TTC549 (cell line): Measurements from ENCODE around the gene COA6.
"Not testable (repeated sequence)": the region's sequence is repeated elsewhere in the genome, so short reads cannot be mapped to it uniquely, and the experiment has no call there.

Experiments used
- FAIRE-seq: peaks from 2 replicates; lab custom pipeline; 2012; peaks lifted over from hg19 to GRCh38; lab: Jason Lieb, UNC

COA6 gene, protein sequence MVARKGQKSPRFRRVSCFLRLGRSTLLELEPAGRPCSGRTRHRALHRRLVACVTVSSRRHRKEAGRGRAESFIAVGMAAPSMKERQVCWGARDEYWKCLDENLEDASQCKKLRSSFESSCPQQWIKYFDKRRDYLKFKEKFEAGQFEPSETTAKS

DNA sequence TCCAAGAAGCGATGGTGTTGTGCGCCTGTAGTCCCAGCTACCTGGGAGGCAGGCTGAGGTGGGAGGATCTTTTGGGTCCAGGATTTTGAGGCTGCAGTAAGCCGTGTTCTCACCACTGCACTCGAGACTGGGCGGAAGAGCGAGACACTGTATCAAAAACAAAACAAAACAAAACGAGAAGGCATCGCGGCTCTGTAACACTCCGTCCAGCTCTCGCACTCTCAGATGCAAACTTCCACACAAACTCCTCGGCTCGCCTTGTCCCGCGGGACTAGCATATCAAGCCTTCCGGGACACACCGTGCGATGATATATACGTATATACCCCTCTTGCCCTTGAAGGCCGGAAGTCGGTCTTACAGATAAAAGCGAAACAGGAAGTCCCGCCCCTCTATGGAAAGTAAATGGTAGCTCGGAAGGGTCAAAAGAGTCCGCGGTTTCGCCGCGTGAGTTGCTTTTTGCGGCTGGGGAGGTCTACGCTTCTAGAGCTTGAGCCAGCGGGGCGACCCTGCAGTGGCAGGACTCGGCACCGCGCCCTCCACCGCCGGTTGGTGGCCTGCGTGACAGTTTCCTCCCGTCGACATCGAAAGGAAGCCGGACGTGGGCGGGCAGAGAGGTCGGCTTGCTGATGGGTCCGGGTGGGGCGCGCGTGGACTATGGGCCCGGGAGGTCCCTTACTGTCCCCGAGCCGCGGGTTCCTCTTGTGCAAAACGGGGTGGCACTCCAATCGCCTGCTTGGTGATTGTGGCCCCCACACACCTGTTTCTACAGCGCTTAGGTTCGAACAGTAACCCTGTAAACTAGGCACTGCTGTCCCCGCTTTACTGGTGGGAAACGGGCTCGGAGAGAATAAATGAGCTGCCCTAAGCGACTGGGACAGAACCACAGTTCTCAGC lies at the start of gene COA6:
COA6 (plus strand) TSS at position 393 of the 895 bp plus-strand sequence; CDS start at position 404, 11 bp downstream.
- FAIRE-seq, result peak; percentile 95

DNA sequence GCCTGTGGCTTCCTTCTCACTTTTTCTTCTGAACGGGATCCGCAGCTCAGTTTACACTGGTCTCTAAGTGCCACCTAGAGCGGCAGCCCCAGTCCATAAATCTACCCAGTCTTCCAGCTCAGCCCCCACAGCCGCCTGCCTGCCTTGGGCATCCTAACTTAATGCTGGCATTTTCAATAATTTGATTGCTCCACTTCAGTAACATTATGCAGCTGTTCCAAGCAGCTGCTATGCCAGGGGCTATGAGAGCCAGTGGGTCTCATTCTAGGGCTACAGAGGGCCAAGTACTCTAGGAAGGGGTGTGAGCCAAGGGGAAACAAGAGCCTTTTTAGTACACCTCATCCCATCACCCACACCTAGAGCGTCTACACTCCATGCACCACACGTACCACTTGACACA lies 48.4 kb upstream of the COA6 start:
- FAIRE-seq, result no peak

GRCh38 chr1:234325878-234326496 lies 47.3 kb upstream of the COA6 start:
- FAIRE-seq, result no peak

DNA sequence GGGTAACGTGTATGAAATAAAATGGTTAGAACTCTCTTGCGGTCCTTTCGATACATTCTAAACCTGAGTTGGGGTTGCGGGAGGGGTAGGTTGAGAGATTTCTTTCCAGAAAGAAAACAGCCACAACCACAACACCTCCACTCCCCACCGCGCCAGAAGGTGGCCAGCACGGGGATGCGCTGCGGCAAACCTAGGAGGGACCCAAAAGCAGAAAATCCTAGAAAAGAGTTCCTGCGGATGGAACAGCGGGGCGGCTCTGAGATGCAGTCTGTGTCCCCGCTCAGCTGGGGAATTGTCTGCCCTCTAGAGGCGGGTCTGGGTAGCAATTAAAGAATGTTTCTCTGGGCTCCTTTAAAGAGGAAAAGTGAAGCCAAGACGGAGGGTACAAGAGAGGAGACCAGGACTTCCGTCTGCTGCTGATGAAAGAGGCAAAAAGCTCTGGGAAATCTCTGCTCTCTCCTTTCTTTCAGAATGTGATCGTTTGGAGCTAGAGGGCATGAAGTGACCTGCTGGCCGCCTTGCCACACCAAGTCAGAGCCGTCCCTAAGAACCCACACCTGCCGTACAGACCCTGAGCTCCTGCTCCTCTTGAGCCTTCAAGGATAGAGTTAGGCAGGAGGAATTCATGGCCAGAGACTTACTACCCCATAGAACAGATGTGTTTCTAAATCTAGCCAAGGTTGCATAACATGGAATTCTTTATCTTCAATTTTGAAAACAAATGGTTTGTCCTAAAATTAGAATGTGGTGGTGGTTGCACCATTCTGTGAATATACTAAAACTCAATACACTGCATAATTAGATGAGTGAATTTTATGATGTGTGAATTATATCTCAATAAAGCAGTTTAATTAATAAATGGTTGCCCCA lies 46.5 kb upstream of the COA6 start:
- FAIRE-seq, result peak; percentile 60

GRCh38 chr1:234327577-234328164 lies 45.6 kb upstream of the COA6 start:
- FAIRE-seq, result no peak

DNA sequence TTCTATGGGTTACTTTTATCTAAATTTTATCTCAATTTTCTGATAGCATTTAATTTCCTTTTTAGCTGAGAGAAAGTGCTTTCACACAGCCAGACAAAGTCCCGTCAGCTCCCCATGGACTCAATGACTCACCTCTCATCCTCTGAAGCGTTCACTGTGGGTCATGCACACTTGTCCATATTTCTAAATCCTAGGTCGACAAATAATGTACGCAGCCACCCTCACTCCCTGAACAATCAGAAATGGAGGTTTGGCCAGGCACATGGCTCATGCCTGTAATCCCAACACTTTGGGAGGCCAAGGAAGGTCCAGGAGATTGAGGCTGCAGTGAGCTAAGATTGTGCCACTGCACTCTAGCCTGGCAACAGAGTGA lies 42.4 kb upstream of the COA6 start:
- no peak for FAIRE-seq

GRCh38 chr1:234331507-234331906 lies 41.7 kb upstream of the COA6 start:
- FAIRE-seq, result no peak

- FAIRE-seq, result no peak
These were observed 36.9 kb upstream of the COA6 start for GRCh38 chr1:234336359-234336758.

GRCh38 chr1:234337233-234337632 lies 36.0 kb upstream of the COA6 start:
- FAIRE-seq, result peak; percentile 51

DNA sequence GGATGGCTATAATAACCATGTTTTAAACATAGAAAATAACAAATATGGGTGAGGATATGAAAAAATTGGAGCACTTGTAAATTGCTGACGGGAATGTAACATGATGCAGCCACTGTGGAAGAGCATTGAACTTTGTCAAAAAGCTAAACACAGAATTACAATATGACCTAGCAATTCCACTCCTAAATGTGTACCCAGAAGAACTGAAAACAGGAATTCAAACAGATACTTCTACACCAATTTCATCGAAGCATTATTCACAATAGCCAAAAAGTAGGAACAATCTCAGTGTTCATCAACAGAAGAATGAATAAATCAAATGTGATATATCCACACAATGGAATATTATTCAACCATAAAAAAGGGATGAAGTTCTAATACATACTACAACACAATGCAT lies 32.7 kb upstream of the COA6 start:
- FAIRE-seq, result peak; percentile 17

- FAIRE-seq, result no peak
These were observed 30.5 kb upstream of the COA6 start for GRCh38 chr1:234342774-234343173.

DNA sequence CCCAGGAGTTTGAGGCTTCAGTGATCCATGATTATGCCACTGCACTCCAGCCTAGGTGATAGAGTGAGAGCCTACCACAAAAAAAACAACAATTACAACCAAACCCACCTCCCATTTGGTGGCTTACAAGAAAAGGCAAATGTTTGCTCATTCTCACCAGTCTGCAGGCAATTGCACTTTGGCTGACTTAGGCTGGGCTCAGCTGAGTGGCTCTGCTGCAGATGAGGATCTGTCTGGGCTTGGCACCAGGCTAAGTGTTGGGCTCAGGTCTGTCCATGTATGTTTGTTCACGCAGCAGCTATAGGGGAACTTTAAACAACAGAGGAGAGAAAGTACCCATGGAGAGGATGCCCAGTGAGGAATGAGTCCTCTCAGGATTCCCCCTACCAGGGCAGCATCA lies 28.0 kb upstream of the COA6 start:
- FAIRE-seq, result no peak

DNA sequence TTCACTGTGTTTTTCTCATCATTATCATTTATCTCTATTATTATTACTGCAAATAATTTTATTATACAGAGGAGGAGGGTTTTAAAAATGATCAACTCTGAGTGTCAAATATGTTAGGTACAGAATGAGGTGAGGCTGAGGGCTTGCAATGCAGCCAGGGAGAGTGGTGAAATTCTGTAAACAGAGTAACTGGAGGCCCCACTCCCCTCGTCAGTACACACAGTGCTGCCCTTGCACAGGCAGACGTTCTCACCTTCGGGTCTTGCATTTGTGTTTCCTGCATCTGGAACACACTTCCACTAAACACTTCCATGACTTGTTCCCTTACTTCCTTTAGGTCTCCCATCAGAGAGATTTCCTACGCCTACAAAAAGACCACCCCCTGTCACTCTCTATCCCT lies 24.3 kb upstream of the COA6 start:
- FAIRE-seq, result no peak

GRCh38 chr1:234355782-234356510 lies 17.3 kb upstream of the COA6 start:
- no peak for FAIRE-seq

- FAIRE-seq, result not testable (repeated sequence)
These were observed 16.5 kb upstream of the COA6 start for GRCh38 chr1:234356615-234357269.

DNA sequence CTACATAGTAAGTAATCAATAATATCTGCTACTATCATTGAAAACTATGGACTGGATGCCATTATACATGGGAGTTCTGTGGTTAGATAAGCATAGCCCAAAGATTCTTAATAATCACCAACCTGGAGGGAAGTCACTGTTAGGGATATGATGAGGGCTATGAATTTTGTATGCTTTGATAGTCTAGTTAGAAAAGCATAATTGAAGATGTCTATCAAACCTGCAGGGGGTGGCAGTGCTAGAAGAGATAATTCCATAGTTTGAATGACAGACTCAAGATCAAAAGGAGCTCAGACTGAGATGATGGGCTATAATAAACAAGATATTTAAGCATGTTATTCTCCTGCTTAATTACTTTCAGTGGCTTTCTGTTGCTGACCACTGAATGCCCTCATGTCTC lies 15.4 kb upstream of the COA6 start:
- FAIRE-seq, result no peak

DNA sequence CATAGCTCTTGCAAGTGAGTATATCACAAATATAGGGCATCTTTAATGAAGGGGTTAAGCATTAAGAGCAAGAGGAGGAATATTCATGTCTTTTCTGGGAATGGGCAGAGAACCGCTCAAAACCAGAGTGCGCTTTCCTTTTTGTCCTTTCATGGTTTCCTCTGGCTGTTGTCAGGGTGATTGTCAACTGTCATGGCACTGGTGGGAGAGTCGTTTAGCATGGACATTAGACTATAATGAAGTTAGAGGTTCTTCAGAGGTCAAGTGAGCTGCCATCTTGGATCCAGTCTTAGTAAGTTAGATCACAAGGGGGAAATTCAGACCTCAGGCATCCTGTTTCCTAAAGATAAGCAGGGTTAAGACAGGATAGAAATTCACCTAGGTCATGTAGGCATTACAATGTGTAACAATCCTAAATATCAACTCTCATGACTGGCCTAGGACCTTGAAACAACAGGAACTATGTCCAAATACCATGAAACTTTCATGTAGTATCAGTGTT lies 12.1 kb upstream of the COA6 start:
- FAIRE-seq, result no peak

DNA sequence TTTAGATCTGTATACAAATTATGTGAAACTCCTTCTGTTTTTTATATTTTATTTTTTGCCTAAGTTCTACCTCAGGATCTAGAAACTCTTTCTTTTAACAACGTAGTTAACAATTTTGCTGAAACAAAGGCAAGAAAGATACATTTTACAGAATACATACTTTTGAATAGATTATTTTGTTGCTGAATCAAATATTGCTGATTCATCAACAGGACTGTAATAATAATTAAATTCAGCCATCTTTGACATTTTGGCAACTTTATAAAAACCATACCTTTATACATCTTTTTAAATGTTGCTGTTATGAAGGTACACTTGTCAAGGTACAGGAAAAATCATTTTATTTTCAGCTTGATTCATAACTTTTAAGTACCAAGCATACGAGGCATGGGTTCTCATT lies 10.7 kb upstream of the COA6 start:
- no peak for FAIRE-seq

- no peak for FAIRE-seq
These were observed 4.8 kb upstream of the COA6 start for GRCh38 chr1:234368320-234369032.

- FAIRE-seq, result no peak
These were observed 4.2 kb upstream of the COA6 start for GRCh38 chr1:234369033-234369430.
